Endothelial cell of umbilical vein (primary cell): ENCODE measurements around the gene ZPR1. TPM values are rescaled to one million over a fixed set of nuclear protein-coding genes. Genes with fewer than 3 reads are reported as not detected.

ENCODE experiments used
- BruUV-seq: library from RNA; stranded (reverse); fragments of 400-500 nt; replicated peaks from 2 replicates; lab custom pipeline; 2021; lab: Mats Ljungman, UMichigan
- CTCF ChIA-PET: fragments of 300-600, 350-600 bp; sonication (Branson Sonifier 250); formaldehyde crosslinking; loops from one replicate; lab custom pipeline; 2021; ENCODE audit warnings: antibody characterized with exemption, inconsistent platforms; lab: Charles Lee
- POLR2A ChIA-PET: fragments of 300-600, 350-600 bp; sonication (Branson Sonifier 250); formaldehyde crosslinking; loops from one replicate; lab custom pipeline; 2021; ENCODE audit warnings: antibody characterized with exemption, inconsistent platforms; lab: Charles Lee
- DNase-seq: peaks from one replicate; pipeline ENCODE4 v3.0.0-alpha.2; 2011; ENCODE audit warnings: low read depth, low spot score
- FAIRE-seq: peaks from 2 replicates; lab custom pipeline; 2011; peaks lifted over from hg19 to GRCh38; lab: Jason Lieb, UNC
- H2AFZ ChIP-seq: 2 replicates; pipeline ENCODE4 v1.6.0; 2012; ENCODE audit warnings: low read depth, low read length, control low read depth, inconsistent platforms
- H3K27ac ChIP-seq: 2 replicates; pipeline ENCODE4 v1.5.1; 2011; ENCODE audit warnings: low read depth, mild to moderate bottlenecking, control low read depth, low read length, moderate library complexity; ENCODE audit not compliant: insufficient read depth
- H3K27me3 ChIP-seq, 2 experiments: 2 replicates each; pipeline versions ENCODE4 v1.6.0 to v1.6.1; 2011; ENCODE audit warnings: low read length in 2 of 2, mixed read lengths in 1 of 2; ENCODE audit not compliant: control insufficient read depth in 2 of 2, insufficient read depth in 2 of 2
- H3K36me3 ChIP-seq, 2 experiments: 2 replicates in 1 of 2; 3 replicates in 1 of 2; pipeline ENCODE4 v1.5.1; 2011; ENCODE audit warnings: low read length in 2 of 2, mild to moderate bottlenecking in 1 of 2, moderate library complexity in 1 of 2; ENCODE audit not compliant: control insufficient read depth in 2 of 2, insufficient read depth in 2 of 2; ENCODE audit errors: extremely low read depth in 1 of 2
- H3K4me1 ChIP-seq: 3 replicates; pipeline ENCODE4 v1.5.1; 2011; ENCODE audit warnings: mild to moderate bottlenecking, low read length; ENCODE audit not compliant: control insufficient read depth, insufficient read depth; ENCODE audit errors: extremely low read depth
- H3K4me2 ChIP-seq: 2 replicates; pipeline ENCODE4 v1.6.1; 2011; ENCODE audit warnings: low read length, control low read depth, mixed read lengths; ENCODE audit not compliant: insufficient read depth
- H3K4me3 ChIP-seq, 3 experiments: fragments of 200-600 bp in 1 of 3; sonication (generic), shearing (Covaris generic) in 1 of 3; replicated peaks in 1 of 3; 2 replicates each; pipeline ENCODE4 v1.5.1; 2011 to 2016; ENCODE audit warnings: control low read depth in 3 of 3, low read length in 3 of 3, mild to moderate bottlenecking in 2 of 3, inconsistent platforms in 1 of 3, low read depth in 1 of 3, moderate library complexity in 1 of 3; ENCODE audit not compliant: insufficient read depth in 1 of 3
- H3K79me2 ChIP-seq: 2 replicates; pipeline ENCODE4 v1.6.0; 2012; ENCODE audit warnings: low read length, inconsistent platforms; ENCODE audit not compliant: control insufficient read depth, insufficient read depth
- H3K9ac ChIP-seq: replicated peaks from 2 replicates; pipeline ENCODE3; 2011; ENCODE audit warnings: low read length, control low read depth; ENCODE audit not compliant: insufficient read depth; ENCODE audit errors: extremely low read depth
- H3K9me1 ChIP-seq: replicated peaks from 3 replicates; pipeline ENCODE4 v1.6.0; 2011; ENCODE audit warnings: mild to moderate bottlenecking, low read length; ENCODE audit not compliant: control insufficient read depth, insufficient read depth; ENCODE audit errors: extremely low read depth
- H3K9me3 ChIP-seq: replicated peaks from 2 replicates; pipeline ENCODE4 v1.5.1; 2012; ENCODE audit warnings: low read length, inconsistent platforms; ENCODE audit not compliant: control insufficient read depth, insufficient read depth
- H4K20me1 ChIP-seq: replicated peaks from 2 replicates; pipeline ENCODE3; 2011; ENCODE audit warnings: mild to moderate bottlenecking, low read length; ENCODE audit not compliant: control insufficient read depth, insufficient read depth; ENCODE audit errors: extremely low read depth
- EZH2 ChIP-seq: IDR thresholded peaks from 2 replicates; pipeline ENCODE4 v1.6.1; 2012; ENCODE audit warnings: borderline replicate concordance, low read depth, mild to moderate bottlenecking, moderate library complexity, low read length, inconsistent platforms; ENCODE audit not compliant: severe bottlenecking
- FOS ChIP-seq: IDR thresholded peaks from 2 replicates; pipeline ENCODE4 v1.6.1; 2011; ENCODE audit warnings: mild to moderate bottlenecking, low read length, moderate library complexity, borderline replicate concordance; ENCODE audit not compliant: insufficient read depth
- GATA2 ChIP-seq: IDR thresholded peaks from 2 replicates; pipeline ENCODE4 v1.7.0; 2011; ENCODE audit warnings: low read depth, mild to moderate bottlenecking, moderate library complexity, mixed read lengths, low read length; ENCODE audit not compliant: insufficient read length, insufficient read depth
- JUN ChIP-seq: IDR thresholded peaks from 2 replicates; pipeline ENCODE4 v1.6.1; 2011; ENCODE audit warnings: borderline replicate concordance, low read depth; ENCODE audit not compliant: insufficient read length, insufficient read depth
- MAX ChIP-seq: IDR thresholded peaks from 2 replicates; pipeline ENCODE4 v1.6.1; 2011; ENCODE audit not compliant: insufficient read depth, insufficient read length
- MYC ChIP-seq: IDR thresholded peaks from one replicate; pipeline ENCODE4 v1.6.1; 2011; ENCODE audit warnings: mild to moderate bottlenecking, low read depth, low read length
- POLR2A ChIP-seq: IDR thresholded peaks from 2 replicates; pipeline ENCODE4 v1.6.1; 2012; ENCODE audit warnings: low read depth, mild to moderate bottlenecking, control low read depth, low read length
- POLR2AphosphoS5 ChIP-seq: IDR thresholded peaks from 2 replicates; pipeline ENCODE4 v1.6.1; 2012; ENCODE audit warnings: low read depth, mild to moderate bottlenecking, control low read depth, low read length, moderate library complexity; ENCODE audit not compliant: insufficient read depth
- dilution Hi-C: fragments of 300-500 bp; cut with MboI; formaldehyde crosslinking; loops from one replicate; pipeline ENCODE4 v1.15.0; 2019; ENCODE audit warnings: low sequenced_read_pairs; ENCODE audit not compliant: extremely low pct_ligation_motif_present
- intact Hi-C: fragments of 100-400 bp; cut with micrococcal nuclease; formaldehyde crosslinking; loops from one replicate; pipeline ENCODE4 v1.10.0; 2022
- polyA plus RNA-seq, 4 experiments: library from polyadenylated mRNA; depleted of rRNA in 3 of 4; stranded (reverse) in 3 of 4; unstranded in 1 of 4; fragments of >200 nt; gene quantifications; 2 replicates each; pipeline versions ENCODE4 v1.2.1 to v1.2.3, GENCODE V29; 2011 to 2012; ENCODE audit warnings: missing spikeins in 1 of 4
- total RNA-seq: library from RNA; stranded (reverse); gene quantifications from 2 replicates; pipeline ENCODE4 v1.2.3, GENCODE V29; 2021
- TF ChIP-seq, protein P1 (sequence below), 2 donors: IDR thresholded peaks; 1 replicate in 1 of 2; 2 replicates in 1 of 2; pipeline ENCODE4 v1.5.1; 2011; ENCODE audit warnings: low read length in 2 of 2, mild to moderate bottlenecking in 2 of 2, moderate library complexity in 2 of 2, control low read depth in 1 of 2, inconsistent platforms in 1 of 2, low read depth in 1 of 2; ENCODE audit not compliant: insufficient read depth in 1 of 2; ENCODE audit errors: extremely low read depth in 1 of 2

ZPR1 gene
- total and polyA plus RNA-seq, 2 donors (not counting 3 experiments of a cell fraction or from before 2014, with no cell fraction given), result 22.6 to 54.5 TPM

DNA sequence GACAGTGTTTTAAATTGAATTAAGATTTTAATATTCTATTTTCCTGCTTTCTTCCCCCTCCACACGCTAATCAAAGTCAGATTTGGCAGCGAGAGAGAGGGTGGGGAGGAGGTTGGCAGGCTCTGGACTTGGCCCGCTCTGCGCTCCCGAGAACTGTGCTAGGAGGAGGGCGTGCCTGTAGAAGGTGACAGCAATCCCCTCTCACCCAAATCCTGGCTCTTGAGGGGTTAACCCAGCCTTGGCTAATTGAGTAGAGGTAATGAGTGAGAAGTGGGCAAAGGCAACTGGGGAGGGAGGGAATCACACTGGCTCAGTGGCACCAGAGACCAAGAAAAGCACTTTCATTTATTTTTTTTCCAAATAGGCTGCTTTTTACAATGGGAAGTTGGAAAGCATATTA is 57.2 kb downstream of the ZPR1 start:
- no peak overlapping the region for H2AFZ ChIP-seq
- no peak for FAIRE-seq
- dilution Hi-C loops (no loop called here), intact Hi-C loops (loop anchor here (5.0 kb wide), 1 partner anchor 107 kb away; the partner anchor contains the start of gene APOA1)
- no peaks in the 10 kb centered on the region for H3K9me3 ChIP-seq
- BruUV-seq, result no TSS peak
- H3K27ac ChIP-seq, result no peak overlapping the region
- no peaks in the 10 kb centered on the region for H3K36me3 ChIP-seq
- H3K4me3 ChIP-seq, result no peak overlapping the region
- H3K4me2 ChIP-seq, result no peak overlapping the region
- ChIA-PET CTCF (interaction anchor here (2.6 to 4.6 kb wide), 2 partner anchors 12 to 375 kb away, joined by 23 to 67 read pairs; no protein-coding TSS in a partner anchor), POLR2A (no interaction called here)
- no peaks in the 10 kb centered on the region for H3K9me1 ChIP-seq
- no peaks in the 10 kb centered on the region for H4K20me1 ChIP-seq
- H3K27me3 ChIP-seq, result peaks cover 12 to 15% of the 10 kb centered on the region in 2 experiments
- TF ChIP-seq GATA2 (no peak), POLR2A (no peak), JUN (no peak), EZH2 (no peak), MYC (no peak)
- TF ChIP-seq, protein P1, sequence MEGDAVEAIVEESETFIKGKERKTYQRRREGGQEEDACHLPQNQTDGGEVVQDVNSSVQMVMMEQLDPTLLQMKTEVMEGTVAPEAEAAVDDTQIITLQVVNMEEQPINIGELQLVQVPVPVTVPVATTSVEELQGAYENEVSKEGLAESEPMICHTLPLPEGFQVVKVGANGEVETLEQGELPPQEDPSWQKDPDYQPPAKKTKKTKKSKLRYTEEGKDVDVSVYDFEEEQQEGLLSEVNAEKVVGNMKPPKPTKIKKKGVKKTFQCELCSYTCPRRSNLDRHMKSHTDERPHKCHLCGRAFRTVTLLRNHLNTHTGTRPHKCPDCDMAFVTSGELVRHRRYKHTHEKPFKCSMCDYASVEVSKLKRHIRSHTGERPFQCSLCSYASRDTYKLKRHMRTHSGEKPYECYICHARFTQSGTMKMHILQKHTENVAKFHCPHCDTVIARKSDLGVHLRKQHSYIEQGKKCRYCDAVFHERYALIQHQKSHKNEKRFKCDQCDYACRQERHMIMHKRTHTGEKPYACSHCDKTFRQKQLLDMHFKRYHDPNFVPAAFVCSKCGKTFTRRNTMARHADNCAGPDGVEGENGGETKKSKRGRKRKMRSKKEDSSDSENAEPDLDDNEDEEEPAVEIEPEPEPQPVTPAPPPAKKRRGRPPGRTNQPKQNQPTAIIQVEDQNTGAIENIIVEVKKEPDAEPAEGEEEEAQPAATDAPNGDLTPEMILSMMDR (IDR thresholded peaks at IDR 0.05; ENCODE audit: extremely low read depth in 1 of 2, insufficient read depth in 1 of 2, low read depth in 1 of 2, low read length in 2 of 2), result no peak
- no peak for DNase-seq
- H3K9ac ChIP-seq, result no peak overlapping the region
- no peaks in the 10 kb centered on the region for H3K4me1 ChIP-seq
- no peaks in the 10 kb centered on the region for H3K79me2 ChIP-seq

DNA sequence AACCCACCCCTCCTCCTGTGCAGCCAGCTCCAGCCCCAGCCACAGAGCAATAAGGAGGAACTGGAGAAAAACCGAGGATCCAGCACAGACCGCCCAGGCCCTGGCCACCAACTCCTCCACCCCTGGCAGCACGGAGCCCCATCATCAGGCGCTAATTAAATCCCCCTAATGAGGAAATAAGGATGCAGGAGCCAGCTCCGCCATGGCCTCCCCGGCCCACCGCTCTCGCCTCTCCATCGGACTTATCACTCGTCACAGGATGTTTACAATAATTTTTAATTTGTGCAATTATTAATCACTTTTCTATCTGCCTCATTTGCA is 57.6 kb downstream of the ZPR1 start:
- ChIA-PET POLR2A (no interaction called here), CTCF (no interaction called here)
- H3K4me1 ChIP-seq, result no peaks in the 10 kb centered on the region
- dilution Hi-C loops (no loop called here), intact Hi-C loops (loop anchor here (5.0 kb wide), 1 partner anchor 107 kb away; the partner anchor contains the start of gene APOA1)
- DNase-seq, result no peak
- H3K4me2 ChIP-seq, result no peak overlapping the region
- H4K20me1 ChIP-seq, result no peaks in the 10 kb centered on the region
- no peak for FAIRE-seq
- H3K27me3 ChIP-seq, result peaks cover 12 to 15% of the 10 kb centered on the region in 2 experiments
- H3K9ac ChIP-seq, result no peak overlapping the region
- BruUV-seq, result no TSS peak
- H3K79me2 ChIP-seq, result no peaks in the 10 kb centered on the region
- H2AFZ ChIP-seq, result no peak overlapping the region
- no peaks in the 10 kb centered on the region for H3K9me1 ChIP-seq
- no peak overlapping the region for H3K4me3 ChIP-seq
- H3K36me3 ChIP-seq, result no peaks in the 10 kb centered on the region
- TF ChIP-seq EZH2, result no peak
- no peak for TF ChIP-seq FOS
- TF ChIP-seq, protein P1 (IDR thresholded peaks at IDR 0.05; ENCODE audit: extremely low read depth in 1 of 2, insufficient read depth in 1 of 2, low read depth in 1 of 2, low read length in 2 of 2), result no peak
- no peak for TF ChIP-seq MYC
- no peak for TF ChIP-seq POLR2AphosphoS5
- no peak for TF ChIP-seq JUN
- no peak for TF ChIP-seq MAX
- TF ChIP-seq POLR2A, result no peak
- TF ChIP-seq GATA2, result no peak
- H3K9me3 ChIP-seq, result no peaks in the 10 kb centered on the region
- no peak overlapping the region for H3K27ac ChIP-seq
